HFFc6 (cell line): Measurements from ENCODE around the gene PPFIA3. TPM values are rescaled to one million over a fixed set of nuclear protein-coding genes. Genes with fewer than 3 reads are reported as not detected.
A peak's percentile ranks its signal among the peaks of the same experiment; 100 is the strongest.

Experiments
- DNase-seq: peaks from one replicate; pipeline ENCODE4 v3.0.0-alpha.2; 2018
- H3K27ac Mint-ChIP-seq: 2 replicates; pipeline ENCODE4 v1.8.0; 2020; ENCODE audit warnings: mild to moderate bottlenecking, mixed read lengths
- H3K27me3 Mint-ChIP-seq: 2 replicates; pipeline ENCODE4 v1.8.0; 2021; ENCODE audit warnings: mild to moderate bottlenecking, moderate library complexity, mixed read lengths; ENCODE audit not compliant: insufficient read depth
- H3K36me3 Mint-ChIP-seq: 2 replicates; pipeline ENCODE4 v1.8.0; 2021; ENCODE audit warnings: low read depth, mixed read lengths
- H3K4me1 Mint-ChIP-seq: 2 replicates; pipeline ENCODE4 v1.8.0; 2020; ENCODE audit warnings: low read depth, mixed read lengths
- H3K4me3 Mint-ChIP-seq: 2 replicates; pipeline ENCODE4 v1.8.0; 2020; ENCODE audit warnings: mild to moderate bottlenecking, moderate library complexity, mixed read lengths
- H3K9me3 Mint-ChIP-seq: 2 replicates; pipeline ENCODE4 v1.8.0; 2020; ENCODE audit warnings: mild to moderate bottlenecking, mixed read lengths
- total RNA-seq, 6 experiments: library from RNA; stranded (reverse); fragmentation: NEBNext Ultra II Directional; extraction: Animal tissue kit (Norgen Biotek cat#: 25700); gene quantifications; 2 replicates in 1 of 6; 3 replicates in 5 of 6; pipeline ENCODE4 v1.2.3, GENCODE V29; 2021
- TF ChIP-seq, protein P1 (sequence below): fragments of 200-600 bp; sonication (generic); IDR thresholded peaks from 2 replicates; pipeline ENCODE4 v1.5.0; 2021; ENCODE audit warnings: antibody characterized with exemption, mild to moderate bottlenecking

PPFIA3 gene
- total RNA-seq, 6 experiments from 2014 or later: 1.9 to 2.4 (median 2.3) TPM

- no peak for DNase-seq
- H3K9me3 Mint-ChIP-seq: no peaks in the 10 kb centered on the region; the same call in 1 of the 2 replicates
- H3K27me3 Mint-ChIP-seq: peaks cover 10% of the 10 kb centered on the region
- no peak overlapping the region for H3K4me3 Mint-ChIP-seq
- no peak overlapping the region for H3K27ac Mint-ChIP-seq
- H3K36me3 Mint-ChIP-seq: peaks cover 11% of the 10 kb centered on the region
- TF ChIP-seq, protein P1, sequence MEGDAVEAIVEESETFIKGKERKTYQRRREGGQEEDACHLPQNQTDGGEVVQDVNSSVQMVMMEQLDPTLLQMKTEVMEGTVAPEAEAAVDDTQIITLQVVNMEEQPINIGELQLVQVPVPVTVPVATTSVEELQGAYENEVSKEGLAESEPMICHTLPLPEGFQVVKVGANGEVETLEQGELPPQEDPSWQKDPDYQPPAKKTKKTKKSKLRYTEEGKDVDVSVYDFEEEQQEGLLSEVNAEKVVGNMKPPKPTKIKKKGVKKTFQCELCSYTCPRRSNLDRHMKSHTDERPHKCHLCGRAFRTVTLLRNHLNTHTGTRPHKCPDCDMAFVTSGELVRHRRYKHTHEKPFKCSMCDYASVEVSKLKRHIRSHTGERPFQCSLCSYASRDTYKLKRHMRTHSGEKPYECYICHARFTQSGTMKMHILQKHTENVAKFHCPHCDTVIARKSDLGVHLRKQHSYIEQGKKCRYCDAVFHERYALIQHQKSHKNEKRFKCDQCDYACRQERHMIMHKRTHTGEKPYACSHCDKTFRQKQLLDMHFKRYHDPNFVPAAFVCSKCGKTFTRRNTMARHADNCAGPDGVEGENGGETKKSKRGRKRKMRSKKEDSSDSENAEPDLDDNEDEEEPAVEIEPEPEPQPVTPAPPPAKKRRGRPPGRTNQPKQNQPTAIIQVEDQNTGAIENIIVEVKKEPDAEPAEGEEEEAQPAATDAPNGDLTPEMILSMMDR: no peak
- peaks cover 18% of the 10 kb centered on the region for H3K4me1 Mint-ChIP-seq
Measured at GRCh38 chr19:49150944-49151243, 31.6 kb downstream of the PPFIA3 start.

GRCh38 chr19:49151267-49152118 is 32.1 kb downstream of the PPFIA3 start:
- Mint-ChIP-seq H3K36me3 (peaks cover 11% of the 10 kb centered on the region), H3K4me3 (peak overlapping the region; percentile 38), H3K4me1 (peaks cover 12% of the 10 kb centered on the region), H3K9me3 (no peaks in the 10 kb centered on the region; the same call in 1 of the 2 replicates), H3K27me3 (peaks cover 10% of the 10 kb centered on the region), H3K27ac (no peak overlapping the region)
- TF ChIP-seq, protein P1: no peak
- no peak for DNase-seq

GRCh38 chr19:49152119-49152550 is 32.8 kb downstream of the PPFIA3 start:
- TF ChIP-seq, protein P1: no peak
- Mint-ChIP-seq H3K27ac (no peak overlapping the region), H3K36me3 (peaks cover 11% of the 10 kb centered on the region), H3K27me3 (peaks cover 11% of the 10 kb centered on the region), H3K4me1 (peaks cover 11% of the 10 kb centered on the region; the same call in 1 of the 2 replicates), H3K4me3 (no peak overlapping the region), H3K9me3 (no peaks in the 10 kb centered on the region; the same call in 1 of the 2 replicates)
- no peak for DNase-seq

DNA sequence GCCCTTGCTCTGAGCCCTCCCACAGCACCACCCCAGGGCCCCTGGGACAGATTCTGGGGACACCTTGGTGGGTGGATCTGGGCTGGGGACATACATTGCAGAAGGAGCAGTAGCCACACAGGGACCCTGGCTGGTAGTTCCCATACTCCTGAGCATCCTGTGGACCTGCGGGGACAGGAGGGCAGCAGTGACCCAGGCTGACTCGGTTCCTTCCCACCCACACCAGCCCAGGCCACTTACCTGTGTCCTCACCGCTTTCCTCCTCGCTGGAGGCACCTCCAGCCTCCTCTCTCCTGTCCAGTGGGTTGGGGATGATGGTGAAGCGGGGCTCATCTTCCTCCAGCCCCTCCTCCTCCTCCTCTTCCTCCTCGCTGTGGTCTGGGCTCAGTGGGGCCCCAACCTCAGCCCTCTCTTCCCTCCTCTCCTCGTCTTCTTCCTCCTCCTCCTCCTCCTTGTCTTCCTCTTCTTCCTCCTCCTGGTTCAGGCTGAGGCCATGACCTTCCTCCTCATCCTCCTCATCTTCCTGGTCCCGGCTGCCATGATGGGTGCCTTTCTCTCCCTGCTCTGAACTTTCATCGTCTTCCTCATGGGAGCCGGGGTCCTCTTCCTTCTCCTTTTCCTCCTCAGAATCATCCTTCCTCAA is 33.9 kb downstream of the PPFIA3 start:
- Mint-ChIP-seq H3K27me3 (peaks cover 12% of the 10 kb centered on the region), H3K4me1 (peaks cover 14% of the 10 kb centered on the region)

DNA sequence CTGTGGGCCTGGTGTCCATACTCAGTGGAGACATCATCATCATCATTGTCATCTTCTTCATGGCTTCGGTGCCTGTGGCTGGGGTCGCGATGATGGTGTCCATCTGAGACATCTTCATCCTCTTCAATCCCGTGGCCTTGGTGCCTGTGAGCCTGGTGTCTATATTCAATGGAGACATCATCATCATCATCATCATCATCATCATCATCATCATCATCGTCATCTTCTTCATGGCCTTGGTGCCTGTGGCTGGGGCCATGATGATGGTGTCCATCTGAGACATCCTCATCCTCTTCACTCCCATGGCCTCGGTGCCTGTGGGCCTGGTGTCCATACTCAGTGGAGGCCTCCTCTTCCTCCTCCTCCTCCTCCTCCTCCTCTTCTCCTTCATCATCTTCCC is 34.9 kb downstream of the PPFIA3 start:
- Mint-ChIP-seq H3K4me1 (peaks cover 15% of the 10 kb centered on the region), H3K27me3 (peaks cover 12% of the 10 kb centered on the region), H3K27ac (no peak overlapping the region), H3K36me3 (peaks cover 17% of the 10 kb centered on the region), H3K9me3 (no peaks in the 10 kb centered on the region; the same call in 1 of the 2 replicates), H3K4me3 (no peak overlapping the region)
- DNase-seq: no peak
- TF ChIP-seq, protein P1: no peak

More for the DNA sequence above, 33.9 kb downstream of the PPFIA3 start:
- Mint-ChIP-seq H3K27ac (no peak overlapping the region), H3K9me3 (no peaks in the 10 kb centered on the region; the same call in 1 of the 2 replicates), H3K4me3 (no peak overlapping the region), H3K36me3 (peaks cover 14% of the 10 kb centered on the region)
- no peak for DNase-seq
- TF ChIP-seq, protein P1: no peak
